Peyer's patch (tissue), 4 donors: Measurements from ENCODE around the gene KRT3. TPM values are rescaled to one million over a fixed set of nuclear protein-coding genes. Genes with fewer than 3 reads are reported as not detected.
A peak's percentile ranks its signal among the peaks of the same experiment; 100 is the strongest.

ENCODE experiments used
- DNase-seq, 3 donors: peaks; one replicate each; pipeline ENCODE4 v3.0.0-alpha.2; 2017 to 2019
- H3K27ac ChIP-seq, 4 donors: fragments of 200-600 bp; sonication (generic); one replicate each; pipeline ENCODE4 v1.5.1; 2016 to 2019
- H3K27me3 ChIP-seq, 2 donors: fragments of 200-600 bp; sonication (generic); one replicate each; pipeline ENCODE4 v1.5.1; 2019
- H3K36me3 ChIP-seq, 3 donors: fragments of 200-600 bp; sonication (generic); one replicate each; pipeline ENCODE4 v1.5.1; 2016 to 2019
- H3K4me1 ChIP-seq, 4 donors: fragments of 200-600 bp; sonication (generic); one replicate each; pipeline ENCODE4 v1.5.1; 2016 to 2019
- H3K4me3 ChIP-seq, 4 donors: fragments of 200-600 bp; sonication (generic); 1 replicate in 3 of 4; 2 replicates in 1 of 4; pipeline ENCODE4 v1.5.1; 2016 to 2019; ENCODE audit warnings: mild to moderate bottlenecking in 1 of 4
- H3K9me3 ChIP-seq, 4 donors: fragments of 200-600 bp; sonication (generic); one replicate each; pipeline ENCODE4 v1.5.1; 2016 to 2019; ENCODE audit warnings: mild to moderate bottlenecking in 1 of 4
- POLR2A ChIP-seq, 2 donors: fragments of 450-650 bp; IDR thresholded peaks; one replicate each; pipeline ENCODE4 v1.5.1; 2017; ENCODE audit warnings: antibody characterized with exemption in 2 of 2, mild to moderate bottlenecking in 2 of 2, moderate library complexity in 2 of 2
- total RNA-seq, 4 donors: library from RNA; depleted of rRNA; stranded (reverse); fragments of >200 nt; gene quantifications; one replicate each; pipeline ENCODE4 v1.1.0, GENCODE V29; 2016
- TF ChIP-seq, protein P1 (sequence below), 6 experiments: fragments of 450-650 bp in 4 of 6; fragments of 200-600 bp in 2 of 6; sonication (generic) in 1 of 6; IDR thresholded peaks; one replicate each; pipeline ENCODE4 v1.5.1; 2017 to 2019; ENCODE audit warnings: antibody characterized with exemption in 6 of 6, mild to moderate bottlenecking in 3 of 6, moderate library complexity in 1 of 6

The KRT3 gene
- total RNA-seq, 4 donors from 2014 or later, result not detected

- Histone ChIP-seq H3K36me3 (no peaks in the 10 kb centered on the region), H3K27ac (no peak overlapping the region), H3K4me1 (peaks cover 0 to 7% (median 0%) of the 10 kb centered on the region in 4 donors), H3K27me3 (no peaks in the 10 kb centered on the region), H3K4me3 (no peak overlapping the region), H3K9me3 (no peaks in the 10 kb centered on the region)
- TF ChIP-seq, protein P1, sequence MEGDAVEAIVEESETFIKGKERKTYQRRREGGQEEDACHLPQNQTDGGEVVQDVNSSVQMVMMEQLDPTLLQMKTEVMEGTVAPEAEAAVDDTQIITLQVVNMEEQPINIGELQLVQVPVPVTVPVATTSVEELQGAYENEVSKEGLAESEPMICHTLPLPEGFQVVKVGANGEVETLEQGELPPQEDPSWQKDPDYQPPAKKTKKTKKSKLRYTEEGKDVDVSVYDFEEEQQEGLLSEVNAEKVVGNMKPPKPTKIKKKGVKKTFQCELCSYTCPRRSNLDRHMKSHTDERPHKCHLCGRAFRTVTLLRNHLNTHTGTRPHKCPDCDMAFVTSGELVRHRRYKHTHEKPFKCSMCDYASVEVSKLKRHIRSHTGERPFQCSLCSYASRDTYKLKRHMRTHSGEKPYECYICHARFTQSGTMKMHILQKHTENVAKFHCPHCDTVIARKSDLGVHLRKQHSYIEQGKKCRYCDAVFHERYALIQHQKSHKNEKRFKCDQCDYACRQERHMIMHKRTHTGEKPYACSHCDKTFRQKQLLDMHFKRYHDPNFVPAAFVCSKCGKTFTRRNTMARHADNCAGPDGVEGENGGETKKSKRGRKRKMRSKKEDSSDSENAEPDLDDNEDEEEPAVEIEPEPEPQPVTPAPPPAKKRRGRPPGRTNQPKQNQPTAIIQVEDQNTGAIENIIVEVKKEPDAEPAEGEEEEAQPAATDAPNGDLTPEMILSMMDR (IDR thresholded peaks at IDR 0.05), result no peak
- no peak for TF ChIP-seq POLR2A (IDR thresholded peaks at IDR 0.05)
- DNase-seq, result no peak
These were observed 5.3 kb downstream of the KRT3 start for GRCh38 chr12:52790427-52791270.

DNA sequence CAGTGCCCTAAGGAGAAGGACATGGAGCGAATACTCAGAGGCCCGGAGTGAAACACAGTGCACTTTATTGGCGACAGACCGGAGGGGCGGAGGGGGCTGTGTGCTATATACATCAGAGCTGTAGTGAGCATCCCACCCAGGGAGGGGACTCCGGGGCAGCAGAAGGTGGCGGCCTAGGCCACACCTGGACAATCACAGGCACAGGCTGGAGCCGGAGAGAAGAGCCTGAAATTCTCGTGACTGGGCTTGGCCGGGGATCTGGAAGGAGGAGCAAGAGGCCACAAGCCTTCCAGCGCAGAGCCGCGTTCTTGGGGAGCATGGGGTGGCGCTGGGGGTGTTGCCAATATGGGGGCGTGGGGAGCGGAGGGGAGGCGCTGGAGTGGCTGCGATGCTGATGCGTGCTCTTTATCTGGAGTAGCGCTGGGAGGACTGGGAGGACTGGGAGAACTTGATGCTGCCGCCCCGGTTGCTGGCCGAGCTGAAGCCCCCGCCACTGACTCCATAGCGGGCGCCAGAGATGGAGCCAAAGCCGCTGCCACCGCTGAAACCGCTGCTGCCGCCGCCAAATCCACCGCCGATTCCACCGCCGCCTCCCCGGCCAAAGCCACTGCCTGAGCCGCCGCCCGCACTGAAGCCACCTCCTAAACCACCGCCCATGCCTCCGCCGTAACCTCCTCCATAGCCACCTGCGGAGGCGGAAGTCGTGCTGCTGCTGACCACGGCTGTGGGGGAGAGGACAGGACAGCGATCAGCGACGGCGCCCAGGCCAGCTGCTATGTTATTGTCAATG is 6.1 kb downstream of the KRT3 start:
- no peaks in the 10 kb centered on the region for H3K36me3 ChIP-seq
- no peak overlapping the region for H3K4me3 ChIP-seq
- no peaks in the 10 kb centered on the region for H3K9me3 ChIP-seq
- DNase-seq, result peak in 2 of 3 donors; percentile 54 to 58
- no peaks in the 10 kb centered on the region for H3K27me3 ChIP-seq
- TF ChIP-seq POLR2A (IDR thresholded peaks at IDR 0.05), result no peak
- TF ChIP-seq, protein P1 (IDR thresholded peaks at IDR 0.05), result no peak
- H3K27ac ChIP-seq, result no peak overlapping the region
- H3K4me1 ChIP-seq, result peaks cover 0 to 7% (median 0%) of the 10 kb centered on the region in 4 donors

- Histone ChIP-seq H3K4me1 (peaks cover 0 to 7% (median 0%) of the 10 kb centered on the region in 4 donors), H3K27me3 (no peaks in the 10 kb centered on the region), H3K4me3 (no peak overlapping the region), H3K27ac (no peak overlapping the region), H3K36me3 (no peaks in the 10 kb centered on the region), H3K9me3 (no peaks in the 10 kb centered on the region)
- no peak for DNase-seq
- TF ChIP-seq, protein P1 (IDR thresholded peaks at IDR 0.05), result no peak
- TF ChIP-seq POLR2A (IDR thresholded peaks at IDR 0.05), result no peak
These were observed 6.9 kb downstream of the KRT3 start for GRCh38 chr12:52788876-52789636.

DNA sequence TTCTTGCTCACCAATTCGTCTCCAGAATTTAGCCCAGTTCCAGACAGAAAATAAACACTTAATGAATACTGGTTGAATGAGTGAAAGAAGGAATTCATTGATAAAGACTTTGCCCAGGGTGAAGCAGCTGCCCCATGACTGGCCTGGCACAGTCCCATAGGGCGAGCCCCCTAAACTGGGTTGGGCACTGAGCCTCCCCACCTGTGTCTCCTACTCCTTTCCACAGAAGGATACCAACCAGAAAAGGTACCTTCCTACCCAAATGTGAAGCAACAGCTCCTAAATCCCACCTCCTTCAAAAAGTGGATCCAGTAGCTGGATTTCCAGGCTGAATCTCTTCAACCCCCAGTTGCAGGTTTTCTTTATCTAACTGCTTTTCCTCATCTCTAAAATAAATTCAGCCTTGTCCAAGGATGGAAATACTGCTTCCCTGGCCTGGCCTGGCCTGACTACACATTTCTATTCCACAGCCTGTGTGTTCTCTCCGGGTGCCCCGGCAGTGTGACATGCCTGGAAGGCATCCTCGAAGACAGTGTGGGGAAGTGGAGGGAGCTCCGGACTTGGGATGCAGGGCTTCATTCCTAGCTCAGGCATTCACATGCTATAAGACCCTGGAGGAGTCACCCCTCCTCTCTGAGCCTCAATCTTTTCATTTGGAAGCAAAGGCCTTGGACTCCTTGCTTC is 7.6 kb downstream of the KRT3 start:
- no peaks in the 10 kb centered on the region for H3K27me3 ChIP-seq
- no peaks in the 10 kb centered on the region for H3K36me3 ChIP-seq
- no peak for DNase-seq
- H3K4me3 ChIP-seq, result no peak overlapping the region
- no peak for TF ChIP-seq POLR2A (IDR thresholded peaks at IDR 0.05)
- TF ChIP-seq, protein P1 (IDR thresholded peaks at IDR 0.05), result no peak
- no peak overlapping the region for H3K27ac ChIP-seq
- peaks cover 0 to 7% (median 0%) of the 10 kb centered on the region in 4 donors for H3K4me1 ChIP-seq
- H3K9me3 ChIP-seq, result no peaks in the 10 kb centered on the region
